ENCODE results near the gene TOMM40L. TPM values are rescaled to one million over a fixed set of nuclear protein-coding genes. Genes with fewer than 3 reads are reported as not detected.

Gene TOMM40L
- total and polyA plus RNA-seq, 8 donors = 9.2 to 15.6 (median 11.1) TPM

DNA sequence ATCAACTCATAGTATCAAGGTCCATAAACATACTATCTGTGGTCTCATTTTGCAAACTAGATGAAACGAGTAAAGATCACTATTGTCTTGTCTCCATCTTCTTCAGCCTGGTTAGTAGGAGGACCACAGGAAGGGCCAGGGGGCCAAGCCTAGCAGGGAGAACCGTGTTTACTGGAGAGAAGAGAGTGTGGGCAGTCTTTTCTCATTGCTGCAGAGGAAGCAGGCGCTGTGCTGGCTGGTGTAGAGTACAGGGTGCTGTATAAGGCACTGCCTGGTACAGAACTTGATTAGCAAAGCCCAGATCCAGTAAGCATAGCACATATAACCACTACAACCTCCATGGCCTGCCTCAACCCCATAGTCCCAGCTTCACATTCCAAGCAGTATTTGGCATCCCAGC lies 38.5 kb upstream of the TOMM40L start:
- H3K4me3 ChIP-seq = no peak overlapping the region

DNA sequence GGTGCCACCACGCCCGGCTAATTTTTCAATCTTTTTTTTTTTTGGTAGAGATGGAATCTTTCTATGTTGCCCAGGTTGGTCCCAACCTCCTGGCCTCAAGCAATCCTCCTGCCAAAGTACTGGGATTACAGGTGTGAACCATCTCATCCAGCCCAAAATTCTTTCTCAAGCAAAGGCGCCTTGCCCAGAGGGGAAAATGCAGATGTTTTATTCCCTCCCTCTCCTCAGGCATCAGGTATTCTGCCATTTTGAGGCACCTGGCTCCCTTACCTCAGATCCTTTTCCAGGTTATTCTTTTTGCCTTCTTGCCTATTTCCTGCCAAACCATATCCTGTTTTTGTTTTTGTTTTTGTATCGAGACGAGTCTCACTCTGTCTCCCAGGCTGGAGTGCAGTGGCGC lies 37.5 kb upstream of the TOMM40L start:
- ATAC-seq (no peak), DNase-seq (no peak)
- H3K27ac ChIP-seq = no peak overlapping the region
- H3K36me3 ChIP-seq = peaks cover 0 to 14% of the 10 kb centered on the region in 2 donors
- no peaks in the 10 kb centered on the region for H3K9me3 ChIP-seq
- peaks cover 5 to 69% of the 10 kb centered on the region in 2 donors for H3K4me1 ChIP-seq
- intact Hi-C loops (cut with DNase I) = no loop called here
- no peak overlapping the region for H3K4me3 ChIP-seq
- no peak for TF ChIP-seq CTCF (IDR thresholded peaks at IDR 0.05)
- H3K27me3 ChIP-seq = peaks cover 0 to 4% of the 10 kb centered on the region in 2 donors

More for the DNA sequence above, 38.5 kb upstream of the TOMM40L start:
- no peak overlapping the region for H3K27ac ChIP-seq
- peaks cover 0 to 14% of the 10 kb centered on the region in 2 donors for H3K36me3 ChIP-seq
- peaks cover 5 to 71% of the 10 kb centered on the region in 2 donors for H3K4me1 ChIP-seq
- ATAC-seq = no peak
- no peak for TF ChIP-seq CTCF (IDR thresholded peaks at IDR 0.05)
- H3K27me3 ChIP-seq = peaks cover 0 to 4% of the 10 kb centered on the region in 2 donors
- no peak for DNase-seq
- H3K9me3 ChIP-seq = no peaks in the 10 kb centered on the region
- intact Hi-C loops (cut with DNase I) = no loop called here

DNA sequence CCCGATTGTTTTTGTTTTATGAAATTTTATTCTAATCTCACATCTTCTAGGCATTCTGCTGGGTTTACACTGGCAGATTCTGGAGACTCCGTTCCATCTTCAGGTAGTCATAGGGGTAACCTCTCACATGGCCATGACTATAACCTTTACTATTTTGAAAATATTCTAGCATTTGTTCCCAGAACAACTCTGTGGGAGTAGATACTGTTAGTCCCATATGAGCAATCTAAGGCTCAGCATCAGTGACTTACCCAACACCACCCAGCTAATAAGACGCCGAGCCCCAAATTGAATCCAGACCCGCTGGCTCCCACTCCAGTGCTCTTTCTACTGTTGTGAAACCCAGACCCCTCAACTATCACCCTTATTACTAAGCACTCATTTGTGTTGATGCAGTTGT lies 36.8 kb upstream of the TOMM40L start:
- no peak for TF ChIP-seq CTCF (IDR thresholded peaks at IDR 0.05)
- ATAC-seq (no peak), DNase-seq (no peak)
- Histone ChIP-seq H3K4me3 (no peak overlapping the region), H3K36me3 (peaks cover 0 to 14% of the 10 kb centered on the region in 2 donors), H3K4me1 (peaks cover 5 to 66% of the 10 kb centered on the region in 2 donors), H3K27me3 (peaks cover 0 to 4% of the 10 kb centered on the region in 2 donors), H3K27ac (no peak overlapping the region), H3K9me3 (no peaks in the 10 kb centered on the region)
- intact Hi-C loops (cut with DNase I) = no loop called here

- Histone ChIP-seq H3K27me3 (peaks cover 0 to 4% of the 10 kb centered on the region in 2 donors), H3K36me3 (peaks cover 0 to 14% of the 10 kb centered on the region in 2 donors), H3K27ac (no peak overlapping the region), H3K9me3 (no peaks in the 10 kb centered on the region), H3K4me3 (no peak overlapping the region), H3K4me1 (peaks cover 3 to 62% of the 10 kb centered on the region in 2 donors)
- intact Hi-C loops (cut with DNase I) = no loop called here
- no peak for TF ChIP-seq CTCF (IDR thresholded peaks at IDR 0.05)
- ATAC-seq (no peak), DNase-seq (no peak)
Measured at GRCh38 chr1:161190962-161191521, 34.8 kb upstream of the TOMM40L start.

- peaks cover 0 to 14% of the 10 kb centered on the region in 2 donors for H3K36me3 ChIP-seq
- no peak for DNase-seq
- no peak overlapping the region for H3K4me3 ChIP-seq
- TF ChIP-seq CTCF (IDR thresholded peaks at IDR 0.05) = no peak
- no peak for ATAC-seq
- H3K27ac ChIP-seq = no peak overlapping the region
- intact Hi-C loops (cut with DNase I) = no loop called here
- H3K4me1 ChIP-seq = peaks cover 3 to 52% of the 10 kb centered on the region in 2 donors
- no peaks in the 10 kb centered on the region for H3K9me3 ChIP-seq
- H3K27me3 ChIP-seq = peaks cover 0 to 4% of the 10 kb centered on the region in 2 donors
Measured at GRCh38 chr1:161191971-161192370, 33.9 kb upstream of the TOMM40L start.
